PFSK-1 (cell line): ENCODE measurements around the gene AZGP1.

Experiments used
- POLR2AphosphoS5 ChIP-seq: IDR thresholded peaks from 2 replicates; pipeline ENCODE4 v1.6.1; 2012; ENCODE audit warnings: low read depth, mild to moderate bottlenecking, control low read depth, low read length, moderate library complexity
- TF ChIP-seq, protein P1 (sequence below), 2 experiments: IDR thresholded peaks; 2 replicates each; pipeline versions ENCODE4 v1.6.1 to v1.8.0; 2011 to 2012; ENCODE audit warnings: low read depth in 2 of 2, low read length in 2 of 2, control low read depth in 1 of 2, inconsistent platforms in 1 of 2, mild to moderate bottlenecking in 1 of 2, moderate library complexity in 1 of 2; ENCODE audit not compliant: insufficient read depth in 1 of 2

DNA sequence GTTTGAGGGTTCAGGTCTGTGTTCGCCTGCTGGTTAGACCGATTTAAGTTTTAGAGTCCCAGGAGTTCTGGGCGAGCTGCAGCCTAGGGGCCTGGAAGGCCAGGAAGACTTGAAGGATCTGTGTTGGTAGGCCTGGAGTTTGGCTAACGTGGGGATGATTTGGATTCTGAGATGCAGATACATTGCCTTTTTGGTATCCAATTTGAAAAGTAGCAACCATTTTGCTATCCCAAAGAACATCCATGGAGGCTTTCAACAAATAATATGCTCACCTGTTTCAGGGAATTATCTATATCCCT is 56.1 kb downstream of the AZGP1 start:
- TF ChIP-seq, protein P1, sequence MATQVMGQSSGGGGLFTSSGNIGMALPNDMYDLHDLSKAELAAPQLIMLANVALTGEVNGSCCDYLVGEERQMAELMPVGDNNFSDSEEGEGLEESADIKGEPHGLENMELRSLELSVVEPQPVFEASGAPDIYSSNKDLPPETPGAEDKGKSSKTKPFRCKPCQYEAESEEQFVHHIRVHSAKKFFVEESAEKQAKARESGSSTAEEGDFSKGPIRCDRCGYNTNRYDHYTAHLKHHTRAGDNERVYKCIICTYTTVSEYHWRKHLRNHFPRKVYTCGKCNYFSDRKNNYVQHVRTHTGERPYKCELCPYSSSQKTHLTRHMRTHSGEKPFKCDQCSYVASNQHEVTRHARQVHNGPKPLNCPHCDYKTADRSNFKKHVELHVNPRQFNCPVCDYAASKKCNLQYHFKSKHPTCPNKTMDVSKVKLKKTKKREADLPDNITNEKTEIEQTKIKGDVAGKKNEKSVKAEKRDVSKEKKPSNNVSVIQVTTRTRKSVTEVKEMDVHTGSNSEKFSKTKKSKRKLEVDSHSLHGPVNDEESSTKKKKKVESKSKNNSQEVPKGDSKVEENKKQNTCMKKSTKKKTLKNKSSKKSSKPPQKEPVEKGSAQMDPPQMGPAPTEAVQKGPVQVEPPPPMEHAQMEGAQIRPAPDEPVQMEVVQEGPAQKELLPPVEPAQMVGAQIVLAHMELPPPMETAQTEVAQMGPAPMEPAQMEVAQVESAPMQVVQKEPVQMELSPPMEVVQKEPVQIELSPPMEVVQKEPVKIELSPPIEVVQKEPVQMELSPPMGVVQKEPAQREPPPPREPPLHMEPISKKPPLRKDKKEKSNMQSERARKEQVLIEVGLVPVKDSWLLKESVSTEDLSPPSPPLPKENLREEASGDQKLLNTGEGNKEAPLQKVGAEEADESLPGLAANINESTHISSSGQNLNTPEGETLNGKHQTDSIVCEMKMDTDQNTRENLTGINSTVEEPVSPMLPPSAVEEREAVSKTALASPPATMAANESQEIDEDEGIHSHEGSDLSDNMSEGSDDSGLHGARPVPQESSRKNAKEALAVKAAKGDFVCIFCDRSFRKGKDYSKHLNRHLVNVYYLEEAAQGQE (IDR thresholded peaks at IDR 0.05; ENCODE audit: insufficient read depth in 1 of 2, low read depth in 2 of 2, low read length in 2 of 2): no peak
- TF ChIP-seq POLR2AphosphoS5: no peak
